Suprapubic skin (tissue), 4 donors: ENCODE data around the gene ENTPD5. TPM values are rescaled to one million over a fixed set of nuclear protein-coding genes. Genes with fewer than 3 reads are reported as not detected.

Experiments used
- DNase-seq, 2 donors: peaks; one replicate each; pipeline ENCODE4 v3.0.0-alpha.2; 2019; ENCODE audit warnings: low spot score in 2 of 2
- H3K27ac ChIP-seq: fragments of 200-600 bp; sonication (generic); one replicate; pipeline ENCODE4 v1.5.1; 2019
- H3K27me3 ChIP-seq: fragments of 200-600 bp; sonication (generic); one replicate; pipeline ENCODE4 v1.5.1; 2019
- H3K36me3 ChIP-seq: fragments of 200-600 bp; sonication (generic); one replicate; pipeline ENCODE4 v1.5.1; 2019
- H3K4me1 ChIP-seq: fragments of 200-600 bp; sonication (generic); one replicate; pipeline ENCODE4 v1.5.1; 2019
- H3K4me3 ChIP-seq: fragments of 200-600 bp; sonication (generic); one replicate; pipeline ENCODE4 v1.5.1; 2019; ENCODE audit warnings: mild to moderate bottlenecking
- H3K9me3 ChIP-seq: fragments of 200-600 bp; sonication (generic); one replicate; pipeline ENCODE4 v1.5.1; 2019
- CTCF ChIP-seq, 2 donors: fragments of 200-600 bp in 1 of 2; fragments of 450-650 bp in 1 of 2; sonication (generic) in 1 of 2; IDR thresholded peaks; one replicate each; pipeline ENCODE4 v1.5.1; 2016 to 2019; ENCODE audit warnings: antibody characterized with exemption in 2 of 2, mild to moderate bottlenecking in 1 of 2, moderate library complexity in 1 of 2
- EP300 ChIP-seq: sonication (generic); formaldehyde crosslinking; IDR thresholded peaks from one replicate; pipeline ENCODE4 v1.6.1; 2017; ENCODE audit warnings: antibody characterized with exemption
- POLR2A ChIP-seq, 2 donors: fragments of 450-650 bp; IDR thresholded peaks; one replicate each; pipeline ENCODE4 v1.6.1; 2017; ENCODE audit warnings: antibody characterized with exemption in 2 of 2, mild to moderate bottlenecking in 2 of 2, moderate library complexity in 2 of 2
- POLR2AphosphoS5 ChIP-seq, 3 donors: sonication (generic); formaldehyde crosslinking; IDR thresholded peaks; one replicate each; pipeline ENCODE4 v1.6.1; 2017; ENCODE audit warnings: antibody characterized with exemption in 3 of 3
- WGBS: methylation state at CpG from one replicate; pipeline ENCODE4 v1.1.5; 2018; 5-methylcytosine and 5-hydroxymethylcytosine counted together
- total RNA-seq, 4 donors: library from RNA; depleted of rRNA; stranded (reverse); fragments of >200 nt; gene quantifications; one replicate each; pipeline ENCODE4 v1.1.0, GENCODE V29; 2016

ENTPD5 gene
- total RNA-seq, 4 donors from 2014 or later = 9.2 to 18.4 (median 11.6) TPM

GRCh38 chr14:73945159-73945670, 73.9 kb downstream of the ENTPD5 start:
- TF ChIP-seq POLR2A (IDR thresholded peaks at IDR 0.05) (no peak), CTCF (IDR thresholded peaks at IDR 0.05) (no peak), EP300 (no peak), POLR2AphosphoS5 (IDR thresholded peaks at IDR 0.05) (no peak)
- peaks cover 29% of the 10 kb centered on the region for H3K36me3 ChIP-seq
- H3K27me3 ChIP-seq = no peaks in the 10 kb centered on the region
- WGBS = 65% methylated on average over 4 of the region's 4 CpGs
- H3K4me3 ChIP-seq = no peak overlapping the region
- H3K27ac ChIP-seq = no peak overlapping the region
- DNase-seq = no peak
- peaks cover 7% of the 10 kb centered on the region for H3K4me1 ChIP-seq
- no peaks in the 10 kb centered on the region for H3K9me3 ChIP-seq

GRCh38 chr14:73944432-73945158, 74.5 kb downstream of the ENTPD5 start:
- Histone ChIP-seq H3K9me3 (no peaks in the 10 kb centered on the region), H3K27me3 (no peaks in the 10 kb centered on the region), H3K36me3 (peaks cover 34% of the 10 kb centered on the region), H3K4me1 (peaks cover 7% of the 10 kb centered on the region), H3K4me3 (no peak overlapping the region), H3K27ac (no peak overlapping the region)
- DNase-seq = no peak
- 92% methylated on average over 16 of the region's 17 CpGs for WGBS
- no peak for TF ChIP-seq POLR2A (IDR thresholded peaks at IDR 0.05)
- no peak for TF ChIP-seq EP300
- TF ChIP-seq CTCF (IDR thresholded peaks at IDR 0.05) = no peak
- no peak for TF ChIP-seq POLR2AphosphoS5 (IDR thresholded peaks at IDR 0.05)

GRCh38 chr14:73943083-73943482, 76.0 kb downstream of the ENTPD5 start:
- Histone ChIP-seq H3K27me3 (no peaks in the 10 kb centered on the region), H3K9me3 (no peaks in the 10 kb centered on the region), H3K4me3 (no peak overlapping the region), H3K27ac (no peak overlapping the region), H3K36me3 (peaks cover 34% of the 10 kb centered on the region), H3K4me1 (no peaks in the 10 kb centered on the region)
- no peak for DNase-seq
- no peak for TF ChIP-seq POLR2A (IDR thresholded peaks at IDR 0.05)
- no peak for TF ChIP-seq CTCF (IDR thresholded peaks at IDR 0.05)
- no peak for TF ChIP-seq EP300
- TF ChIP-seq POLR2AphosphoS5 (IDR thresholded peaks at IDR 0.05) = no peak
- WGBS = 50% methylated on average over 4 of the region's 4 CpGs

GRCh38 chr14:73942180-73942579, 76.9 kb downstream of the ENTPD5 start:
- TF ChIP-seq POLR2AphosphoS5 (IDR thresholded peaks at IDR 0.05) = no peak
- TF ChIP-seq EP300 = no peak
- TF ChIP-seq CTCF (IDR thresholded peaks at IDR 0.05) = no peak
- no peak for TF ChIP-seq POLR2A (IDR thresholded peaks at IDR 0.05)
- WGBS = 83% methylated on average over 2 of the region's 7 CpGs
- no peak overlapping the region for H3K4me3 ChIP-seq
- peaks cover 43% of the 10 kb centered on the region for H3K36me3 ChIP-seq
- H3K27ac ChIP-seq = no peak overlapping the region
- no peaks in the 10 kb centered on the region for H3K27me3 ChIP-seq
- no peak for DNase-seq
- no peaks in the 10 kb centered on the region for H3K9me3 ChIP-seq
- no peaks in the 10 kb centered on the region for H3K4me1 ChIP-seq

- peaks cover 49% of the 10 kb centered on the region for H3K36me3 ChIP-seq
- WGBS = 95% methylated on average over 2 of the region's 2 CpGs
- no peaks in the 10 kb centered on the region for H3K9me3 ChIP-seq
- H3K27me3 ChIP-seq = no peaks in the 10 kb centered on the region
- H3K4me3 ChIP-seq = no peak overlapping the region
- TF ChIP-seq POLR2AphosphoS5 (IDR thresholded peaks at IDR 0.05) (no peak), POLR2A (IDR thresholded peaks at IDR 0.05) (no peak), EP300 (no peak), CTCF (IDR thresholded peaks at IDR 0.05) (no peak)
- no peaks in the 10 kb centered on the region for H3K4me1 ChIP-seq
- no peak for DNase-seq
- no peak overlapping the region for H3K27ac ChIP-seq
Measured at GRCh38 chr14:73937012-73937411, 82.1 kb downstream of the ENTPD5 start.
